Transverse colon (tissue), 4 donors: ENCODE measurements around the gene PXYLP1. TPM values are rescaled to one million over a fixed set of nuclear protein-coding genes. Genes with fewer than 3 reads are reported as not detected.

Experiments used
- DNase-seq: peaks from one replicate; pipeline ENCODE4 v3.0.0-alpha.2; 2019
- H3K27ac ChIP-seq, 4 donors: fragments of 200-600 bp; sonication (generic); 2 replicates each; pipeline ENCODE4 v1.5.1; 2016 to 2018; ENCODE audit warnings: inconsistent platforms in 4 of 4
- H3K27me3 ChIP-seq: fragments of 200-600 bp; sonication (generic); 2 replicates; pipeline ENCODE4 v1.5.1; 2017; ENCODE audit warnings: inconsistent platforms
- H3K36me3 ChIP-seq, 4 donors: fragments of 200-600 bp; sonication (generic); 2 replicates each; pipeline ENCODE4 v1.5.1; 2017 to 2019; ENCODE audit warnings: inconsistent platforms in 4 of 4
- H3K4me1 ChIP-seq, 4 donors: fragments of 200-600 bp; sonication (generic); 2 replicates each; pipeline ENCODE4 v1.5.1; 2017 to 2020; ENCODE audit warnings: inconsistent platforms in 4 of 4
- H3K4me3 ChIP-seq, 4 donors: fragments of 200-600 bp; sonication (generic); 1 replicate in 1 of 4; 2 replicates in 3 of 4; pipeline versions ENCODE4 v1.5.1 to v1.6.1; 2017 to 2019; ENCODE audit warnings: inconsistent platforms in 4 of 4
- H3K9me3 ChIP-seq, 2 donors: fragments of 200-600 bp; sonication (generic); 2 replicates each; pipeline ENCODE4 v1.5.1; 2017 to 2019; ENCODE audit warnings: inconsistent platforms in 2 of 2
- CTCF ChIP-seq, 5 experiments: fragments of 200-600 bp in 3 of 5; fragments of 450-650 bp in 2 of 5; sonication (generic) in 3 of 5; IDR thresholded peaks; 1 replicate in 2 of 5; 2 replicates in 3 of 5; pipeline ENCODE4 v1.5.1; 2016 to 2017; ENCODE audit warnings: antibody characterized with exemption in 5 of 5, inconsistent platforms in 3 of 5, mild to moderate bottlenecking in 2 of 5, moderate library complexity in 1 of 5
- EP300 ChIP-seq: sonication (generic); formaldehyde crosslinking; IDR thresholded peaks from one replicate; pipeline ENCODE4 v1.6.1; 2017; ENCODE audit warnings: antibody characterized with exemption, low read depth
- POLR2A ChIP-seq: fragments of 450-650 bp; IDR thresholded peaks from one replicate; pipeline ENCODE4 v1.6.1; 2016; ENCODE audit warnings: antibody characterized with exemption, mild to moderate bottlenecking, moderate library complexity
- POLR2AphosphoS5 ChIP-seq, 3 donors: sonication (generic); formaldehyde crosslinking; IDR thresholded peaks; one replicate each; pipeline ENCODE4 v1.6.1; 2016; ENCODE audit warnings: antibody characterized with exemption in 3 of 3
- WGBS, 2 donors: methylation state at CpG; one replicate each; pipeline ENCODE4 v1.1.5; 2018; ENCODE audit warnings: low coverage in 1 of 2; 5-methylcytosine and 5-hydroxymethylcytosine counted together
- in situ Hi-C, 4 donors: fragments of 200-750 bp; cut with MboI; loops; one replicate each; pipeline versions ENCODE4 v1.15.0 to v1.15.1; 2017; ENCODE audit warnings: low sequenced_read_pairs in 3 of 4, low pct_ligation_motif_present in 1 of 4, low pct_unique_long_range_greater_than_20kb in 1 of 4
- intact Hi-C: fragments of 100-400 bp; cut with DNase I; formaldehyde crosslinking; loops from one replicate; pipeline ENCODE4 v1.15.1; 2023; ENCODE audit warnings: low total_unique reads
- total RNA-seq, 4 donors: library from RNA; depleted of rRNA; stranded (reverse); fragments of >200 nt; gene quantifications; one replicate each; pipeline ENCODE4 v1.1.0, GENCODE V29; 2016

PXYLP1 gene
- total RNA-seq, 4 donors from 2014 or later, result 11.5 to 27.7 (median 12.2) TPM

- WGBS, 2 donors, result 86% methylated on average over 5 of the region's 5 CpGs; no CpG with 5 or more reads in 1 of the 2 donors
- in situ Hi-C loops (no loop called here), intact Hi-C loops (no loop called here)
- no peaks in the 10 kb centered on the region for H3K27me3 ChIP-seq
- H3K4me3 ChIP-seq, result no peak overlapping the region
- no peak overlapping the region for H3K27ac ChIP-seq
- peaks cover 0 to 5% (median 1%) of the 10 kb centered on the region in 4 donors for H3K4me1 ChIP-seq
- no peak for DNase-seq
- no peak for TF ChIP-seq POLR2AphosphoS5 (IDR thresholded peaks at IDR 0.05)
- H3K36me3 ChIP-seq, result no peaks in the 10 kb centered on the region
- no peaks in the 10 kb centered on the region for H3K9me3 ChIP-seq
Observed at GRCh38 chr3:141246224-141246957, 14.8 kb downstream of the PXYLP1 start.

DNA sequence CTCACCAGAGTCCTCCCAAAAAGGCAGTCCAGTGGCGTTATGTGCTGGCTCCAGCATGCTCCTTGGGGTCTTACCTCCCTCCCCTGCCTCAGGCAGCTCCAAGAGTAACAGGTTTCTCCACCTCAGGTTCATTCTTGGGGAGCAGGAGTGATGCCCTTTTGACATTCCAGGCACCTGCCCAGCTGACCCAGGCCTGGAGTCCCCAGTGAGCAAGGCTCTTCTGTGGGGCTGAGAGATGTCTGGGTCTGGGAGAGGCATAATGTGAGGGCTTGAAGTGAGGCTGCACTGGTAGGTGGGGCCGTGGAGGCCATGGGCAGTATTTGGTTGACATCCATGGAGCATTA lies 15.3 kb downstream of the PXYLP1 start:
- H3K27me3 ChIP-seq, result no peaks in the 10 kb centered on the region
- no peak for DNase-seq
- whole genome bisulfite sequencing, 2 donors, result 92% methylated on average over 2 of the region's 2 CpGs; no CpG with 5 or more reads in 1 of the 2 donors
- no peak overlapping the region for H3K27ac ChIP-seq
- TF ChIP-seq CTCF (IDR thresholded peaks at IDR 0.05), result no peak
- TF ChIP-seq POLR2AphosphoS5 (IDR thresholded peaks at IDR 0.05), result no peak
- TF ChIP-seq EP300, result no peak
- no peak for TF ChIP-seq POLR2A
- H3K9me3 ChIP-seq, result no peaks in the 10 kb centered on the region
- no peaks in the 10 kb centered on the region for H3K4me1 ChIP-seq
- in situ Hi-C loops (no loop called here), intact Hi-C loops (no loop called here)
- H3K36me3 ChIP-seq, result no peaks in the 10 kb centered on the region
- H3K4me3 ChIP-seq, result no peak overlapping the region

- no peaks in the 10 kb centered on the region for H3K36me3 ChIP-seq
- no peaks in the 10 kb centered on the region for H3K27me3 ChIP-seq
- in situ Hi-C loops (no loop called here), intact Hi-C loops (no loop called here)
- no peak overlapping the region for H3K4me3 ChIP-seq
- TF ChIP-seq EP300, result no peak
- TF ChIP-seq POLR2AphosphoS5 (IDR thresholded peaks at IDR 0.05), result no peak
- TF ChIP-seq CTCF (IDR thresholded peaks at IDR 0.05), result no peak
- TF ChIP-seq POLR2A, result no peak
- no peaks in the 10 kb centered on the region for H3K9me3 ChIP-seq
- H3K4me1 ChIP-seq, result no peaks in the 10 kb centered on the region
- H3K27ac ChIP-seq, result no peak overlapping the region
- no peak for DNase-seq
- 86 to 95% methylated on average over 1 to 5 of the region's 5 CpGs for WGBS, 2 donors
Observed at GRCh38 chr3:141248064-141248463, 16.4 kb downstream of the PXYLP1 start.

- no peaks in the 10 kb centered on the region for H3K9me3 ChIP-seq
- DNase-seq, result no peak
- H3K27me3 ChIP-seq, result no peaks in the 10 kb centered on the region
- H3K27ac ChIP-seq, result no peak overlapping the region
- no peak for TF ChIP-seq CTCF (IDR thresholded peaks at IDR 0.05)
- no peak for TF ChIP-seq POLR2AphosphoS5 (IDR thresholded peaks at IDR 0.05)
- no peak for TF ChIP-seq POLR2A
- TF ChIP-seq EP300, result no peak
- no peaks in the 10 kb centered on the region for H3K36me3 ChIP-seq
- intact Hi-C loops (no loop called here), in situ Hi-C loops (no loop called here)
- whole genome bisulfite sequencing, 2 donors, result 88% methylated on average over 4 of the region's 4 CpGs; no CpG with 5 or more reads in 1 of the 2 donors
- H3K4me1 ChIP-seq, result no peaks in the 10 kb centered on the region
- no peak overlapping the region for H3K4me3 ChIP-seq
Observed at GRCh38 chr3:141249041-141249440, 17.4 kb downstream of the PXYLP1 start.

DNA sequence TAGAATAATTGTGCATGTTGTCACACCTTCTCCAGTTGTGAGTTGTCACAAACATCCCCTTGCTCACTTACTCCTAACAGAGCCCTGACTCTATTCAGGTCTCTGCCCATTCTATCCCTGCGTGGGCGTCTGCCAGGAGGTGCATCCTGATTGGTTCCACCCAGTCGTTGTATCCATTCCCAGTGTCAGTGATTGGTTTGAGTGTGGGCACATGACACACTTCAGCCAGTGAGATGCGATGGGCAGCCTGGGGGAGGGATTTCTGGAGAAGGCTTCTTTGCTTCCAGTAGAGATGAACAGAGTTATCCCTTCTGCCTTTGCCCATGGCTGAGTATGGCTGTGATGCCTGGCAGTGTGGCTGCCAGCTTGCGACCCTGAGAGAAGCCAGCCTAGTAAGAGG lies 18.7 kb downstream of the PXYLP1 start:
- no peak overlapping the region for H3K4me3 ChIP-seq
- 98 to 100% methylated on average over 1 to 5 of the region's 5 CpGs for WGBS, 2 donors
- H3K9me3 ChIP-seq, result no peaks in the 10 kb centered on the region
- H3K27me3 ChIP-seq, result no peaks in the 10 kb centered on the region
- no peaks in the 10 kb centered on the region for H3K4me1 ChIP-seq
- in situ Hi-C loops (no loop called here), intact Hi-C loops (no loop called here)
- H3K27ac ChIP-seq, result no peak overlapping the region
- DNase-seq, result no peak
- no peak for TF ChIP-seq POLR2AphosphoS5 (IDR thresholded peaks at IDR 0.05)
- TF ChIP-seq EP300, result no peak
- TF ChIP-seq POLR2A, result no peak
- no peak for TF ChIP-seq CTCF (IDR thresholded peaks at IDR 0.05)
- H3K36me3 ChIP-seq, result no peaks in the 10 kb centered on the region
